Activated T-cell treated with anti-CD3 and anti-CD28 coated beads, Interleukin-2, amount 50 U/mL, for 4 hours (primary cell): ENCODE data around the gene CELF2. TPM values are rescaled to one million over a fixed set of nuclear protein-coding genes. Genes with fewer than 3 reads are reported as not detected.

Experiments used
- ATAC-seq, 2 donors: fragments of 200-7000 bp; cut with Tn5 transposase; one replicate each; pipeline ENCODE4 v1.10.0; 2021
- DNase-seq: peaks from one replicate; pipeline ENCODE4 v3.0.0-alpha.2; 2020
- H3K27me3 Mint-ChIP-seq: one replicate; pipeline ENCODE4 v1.8.0; 2021; ENCODE audit warnings: low read depth, mixed read lengths
- H3K36me3 Mint-ChIP-seq: one replicate; pipeline ENCODE4 v1.8.0; 2022; ENCODE audit warnings: mixed read lengths; ENCODE audit not compliant: insufficient read depth
- H3K4me1 Mint-ChIP-seq: one replicate; pipeline ENCODE4 v1.8.0; 2021; ENCODE audit warnings: low read depth, mixed read lengths
- H3K4me3 Mint-ChIP-seq: one replicate; pipeline ENCODE4 v1.8.0; 2021; ENCODE audit warnings: mild to moderate bottlenecking, moderate library complexity, mixed read lengths
- H3K9me3 Mint-ChIP-seq: one replicate; pipeline ENCODE4 v1.8.0; 2021; ENCODE audit warnings: mixed read lengths
- total RNA-seq, 3 donors: library from RNA; stranded (reverse); gene quantifications; one replicate each; pipeline ENCODE4 v1.2.1, GENCODE V29; 2021

Gene CELF2
- total RNA-seq, 3 donors from 2014 or later, result 112 to 121 (median 113) TPM

DNA sequence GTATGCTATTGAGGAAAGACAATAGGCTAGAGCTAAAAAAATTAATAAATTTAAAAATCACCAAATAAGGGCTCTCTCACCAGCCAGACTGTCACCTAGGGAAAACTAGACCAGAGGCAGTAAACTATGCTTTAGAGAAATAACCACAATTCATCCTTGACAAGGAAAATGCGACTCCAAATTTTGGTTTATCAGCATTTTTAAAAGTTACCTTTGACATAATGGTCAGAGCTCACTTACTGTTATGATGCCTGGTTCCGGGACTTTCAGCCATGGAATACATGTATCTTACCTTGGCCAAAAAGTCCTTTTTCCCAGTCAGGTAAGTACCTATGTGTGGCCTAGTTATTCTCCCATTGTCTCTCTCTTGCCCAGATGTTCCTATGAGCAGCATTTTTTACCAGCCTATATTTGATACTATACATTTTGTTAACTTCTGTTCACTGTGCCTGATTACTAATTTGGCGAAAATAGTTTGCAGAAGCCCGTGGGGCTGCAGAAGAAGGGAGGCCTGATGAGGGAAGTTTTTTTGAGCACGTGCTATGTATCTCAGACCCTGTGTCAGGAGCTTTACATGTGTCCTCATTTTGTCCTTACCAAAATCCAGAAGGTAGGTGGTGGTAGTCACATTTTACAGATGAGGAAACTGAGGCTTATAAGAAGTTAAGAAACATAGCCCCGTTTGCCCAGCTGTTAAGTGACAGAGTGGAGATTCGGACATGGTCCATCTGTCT is 149.7 kb downstream of the CELF2 start:
- Mint-ChIP-seq H3K9me3 (no peaks in the 10 kb centered on the region), H3K27me3 (no peaks in the 10 kb centered on the region), H3K4me1 (peaks cover 31% of the 10 kb centered on the region), H3K36me3 (peaks cover 11% of the 10 kb centered on the region), H3K4me3 (no peak overlapping the region)
- no peak for ATAC-seq
- DNase-seq, result no peak

DNA sequence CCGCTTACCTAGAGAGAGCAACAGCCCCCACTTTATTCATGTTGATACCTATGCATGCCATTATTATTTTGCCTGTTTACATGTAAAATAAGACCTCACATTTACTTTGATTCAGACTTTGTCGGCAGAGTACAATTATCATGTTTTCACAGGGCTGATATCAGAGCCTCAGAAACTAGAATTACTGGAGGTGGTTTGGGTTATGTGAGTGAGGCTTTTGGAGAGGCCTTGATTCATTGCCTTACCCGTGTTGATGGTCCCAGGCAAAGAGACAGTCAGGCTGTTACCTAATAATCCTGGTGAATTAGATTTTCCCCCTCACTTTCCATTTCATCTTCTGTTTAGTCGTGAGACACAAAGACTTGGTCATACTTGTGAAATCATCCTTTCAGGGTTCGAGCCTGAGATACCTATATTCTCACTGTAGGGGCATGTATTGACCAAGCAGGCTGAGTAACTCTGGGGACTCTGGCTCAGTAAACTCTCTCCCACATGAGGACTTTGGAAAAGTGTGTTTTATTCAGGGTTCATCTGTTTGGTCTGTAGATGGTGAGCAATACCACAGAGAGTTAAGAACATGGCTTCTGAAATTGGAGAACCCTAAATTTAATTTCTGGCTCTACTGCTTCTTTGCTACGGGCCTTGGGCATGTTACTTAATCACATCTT is 150.9 kb downstream of the CELF2 start:
- H3K4me3 Mint-ChIP-seq, result no peak overlapping the region
- no peaks in the 10 kb centered on the region for H3K27me3 Mint-ChIP-seq
- no peaks in the 10 kb centered on the region for H3K9me3 Mint-ChIP-seq
- H3K36me3 Mint-ChIP-seq, result peaks cover 19% of the 10 kb centered on the region
- H3K4me1 Mint-ChIP-seq, result peaks cover 31% of the 10 kb centered on the region
- no peak for DNase-seq
- ATAC-seq, result peak; percentile 24 to 33

DNA sequence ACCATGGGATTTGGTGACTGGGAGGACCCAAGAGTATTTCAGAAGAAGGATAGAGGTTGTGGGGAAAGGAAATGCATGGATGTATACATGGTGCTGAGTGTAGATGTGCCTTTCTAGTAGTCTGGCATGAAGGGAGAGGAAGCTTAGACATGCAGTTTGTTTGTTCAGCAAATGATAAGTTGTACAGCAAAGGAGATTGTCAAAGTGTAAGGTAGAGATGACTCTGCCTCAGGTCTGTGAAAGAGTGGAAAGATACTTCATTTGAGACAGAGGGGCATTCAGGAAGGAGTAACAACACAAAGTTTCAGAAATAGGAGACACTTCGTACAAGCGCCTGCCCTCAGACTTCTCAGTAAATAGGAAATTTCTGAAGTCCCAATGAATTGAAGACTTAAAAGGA is 152.3 kb downstream of the CELF2 start:
- H3K9me3 Mint-ChIP-seq, result no peaks in the 10 kb centered on the region

DNA sequence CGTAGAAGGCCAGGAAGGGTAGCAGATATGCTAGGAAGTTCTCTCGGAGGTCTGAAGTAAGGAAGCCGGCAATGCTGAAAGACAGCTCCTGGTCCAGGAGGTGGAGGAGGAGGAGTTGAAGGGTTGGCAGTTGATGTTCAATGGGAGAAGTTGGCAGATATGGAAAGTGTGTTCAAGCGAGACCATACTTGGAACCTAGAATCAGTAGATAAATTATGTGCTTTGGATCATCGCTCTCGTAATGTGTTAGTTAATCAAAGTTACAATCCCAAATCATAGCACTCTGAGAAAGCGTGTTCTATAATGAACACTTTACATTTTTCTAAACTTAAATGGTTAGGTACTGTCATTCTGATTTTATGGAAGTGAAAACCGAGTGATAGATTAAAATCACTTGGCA is 152.9 kb downstream of the CELF2 start:
- no peak for ATAC-seq
- Mint-ChIP-seq H3K27me3 (no peaks in the 10 kb centered on the region), H3K4me3 (no peak overlapping the region), H3K36me3 (peaks cover 36% of the 10 kb centered on the region), H3K4me1 (peaks cover 39% of the 10 kb centered on the region), H3K9me3 (no peaks in the 10 kb centered on the region)
- DNase-seq, result no peak

More for the DNA sequence above, 152.3 kb downstream of the CELF2 start:
- H3K36me3 Mint-ChIP-seq, result peaks cover 31% of the 10 kb centered on the region
- peaks cover 33% of the 10 kb centered on the region for H3K4me1 Mint-ChIP-seq
- H3K27me3 Mint-ChIP-seq, result no peaks in the 10 kb centered on the region
- ATAC-seq (peak in 1 of 2 donors; percentile 3), DNase-seq (no peak)
- H3K4me3 Mint-ChIP-seq, result no peak overlapping the region

DNA sequence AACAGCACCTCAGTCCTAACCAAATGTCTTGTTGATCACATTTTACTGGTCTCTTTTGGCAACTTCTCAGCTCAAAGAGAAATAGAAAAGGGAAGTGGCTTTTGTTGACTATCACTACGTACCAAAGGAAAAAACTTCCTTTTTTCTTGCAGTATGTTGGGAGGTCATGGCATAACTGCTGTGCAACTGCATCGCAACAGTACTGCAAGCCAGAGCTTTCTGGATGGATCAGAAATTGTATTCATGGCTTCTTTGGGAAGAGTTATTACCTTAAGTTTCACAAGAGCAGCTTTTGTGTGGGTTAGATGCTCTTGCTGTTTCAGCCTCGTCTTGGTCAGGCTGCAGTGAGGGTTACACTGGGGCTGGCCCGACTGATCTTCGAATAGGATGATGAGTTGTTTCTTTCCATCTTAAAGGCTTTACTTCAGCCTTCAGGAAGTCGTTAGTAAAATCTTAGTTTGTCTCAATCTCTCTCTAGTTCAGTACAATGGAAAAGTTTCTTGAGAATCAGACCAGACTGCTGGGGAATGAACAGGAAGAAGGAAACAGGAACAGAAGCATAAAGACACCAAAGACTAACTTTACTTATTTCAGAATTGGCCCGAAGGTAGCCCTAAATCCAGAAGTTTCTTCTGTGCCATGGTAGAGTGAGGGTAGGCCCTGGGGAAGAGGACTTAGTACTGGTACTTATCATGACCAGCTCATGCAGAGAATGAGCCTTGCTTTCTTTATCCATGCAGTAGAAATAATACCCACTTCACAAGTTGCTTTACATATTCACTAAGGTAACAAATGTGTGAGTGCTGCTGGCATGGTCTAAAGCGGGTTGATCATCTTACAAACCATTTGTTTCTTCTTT is 153.6 kb downstream of the CELF2 start:
- Mint-ChIP-seq H3K36me3 (peaks cover 42% of the 10 kb centered on the region), H3K9me3 (no peaks in the 10 kb centered on the region), H3K4me1 (peaks cover 46% of the 10 kb centered on the region), H3K4me3 (no peak overlapping the region), H3K27me3 (no peaks in the 10 kb centered on the region)
- DNase-seq, result no peak
- ATAC-seq, result peak; percentile 16 to 28

DNA sequence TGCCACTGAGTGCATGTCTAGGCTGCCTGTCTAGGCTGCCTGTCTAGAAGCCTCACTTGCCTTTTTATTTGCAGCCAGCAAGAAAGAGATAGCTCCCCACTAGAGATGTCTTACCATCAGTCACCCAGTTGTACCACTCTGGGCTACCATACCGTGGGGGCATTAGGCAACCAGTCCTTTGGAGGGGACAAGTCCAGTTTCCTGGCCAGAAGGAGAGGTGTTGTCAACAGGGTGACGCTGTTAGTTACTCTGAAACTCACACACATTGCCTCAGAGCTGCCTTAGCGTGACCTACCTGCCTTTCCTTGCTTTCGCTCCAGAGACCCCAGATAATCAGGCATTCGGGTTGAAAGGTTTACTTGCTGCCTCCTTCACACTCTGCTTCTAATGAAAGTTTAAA is 155.4 kb downstream of the CELF2 start:
- peaks cover 37% of the 10 kb centered on the region for H3K36me3 Mint-ChIP-seq
- H3K9me3 Mint-ChIP-seq, result no peaks in the 10 kb centered on the region
- H3K4me1 Mint-ChIP-seq, result peaks cover 58% of the 10 kb centered on the region
- ATAC-seq, result no peak
- H3K4me3 Mint-ChIP-seq, result no peak overlapping the region
- no peaks in the 10 kb centered on the region for H3K27me3 Mint-ChIP-seq
- no peak for DNase-seq

DNA sequence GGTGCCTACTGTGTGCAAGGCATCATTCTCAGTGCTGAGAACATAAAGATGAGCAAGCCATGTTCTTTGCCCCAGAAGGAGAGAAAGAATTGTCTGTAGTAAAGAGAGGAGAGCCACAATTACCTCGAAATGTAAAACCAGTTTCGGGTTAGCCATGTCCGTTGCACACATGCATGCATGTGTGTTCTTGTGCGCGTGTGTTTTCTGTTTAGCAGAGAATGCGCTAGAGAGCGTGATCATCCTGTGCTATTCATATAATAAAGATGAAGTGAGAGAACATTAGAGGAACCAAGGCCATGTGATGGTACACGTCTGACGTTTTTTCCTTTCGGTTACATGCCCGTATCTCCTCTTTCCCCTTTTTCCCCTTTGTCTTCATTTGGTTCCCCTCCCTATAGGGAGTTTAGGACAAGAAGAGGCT is 158.2 kb downstream of the CELF2 start:
- Mint-ChIP-seq H3K27me3 (no peaks in the 10 kb centered on the region), H3K36me3 (peaks cover 46% of the 10 kb centered on the region), H3K4me1 (peaks cover 83% of the 10 kb centered on the region), H3K9me3 (no peaks in the 10 kb centered on the region), H3K4me3 (peak overlapping the region; percentile 83)
- DNase-seq, result no peak
- no peak for ATAC-seq

DNA sequence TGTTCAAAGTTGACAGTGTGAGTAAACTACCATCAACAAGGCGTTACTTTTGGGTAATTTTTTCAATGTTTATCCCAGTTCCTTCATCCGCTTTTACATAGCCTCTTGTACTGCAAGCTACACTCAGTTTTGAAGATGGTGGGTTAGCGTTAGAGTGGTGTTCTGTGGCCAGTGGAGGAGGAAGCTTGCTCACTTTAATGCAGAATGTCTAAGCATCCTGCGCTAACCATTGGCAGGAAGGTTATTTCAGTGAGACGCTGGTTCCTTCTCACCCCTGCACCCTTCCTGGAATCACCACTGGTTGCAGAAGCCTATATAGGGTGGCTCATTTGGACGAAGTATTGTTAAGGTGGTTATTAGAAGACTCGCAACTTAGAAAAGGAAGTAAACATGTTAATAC is 159.1 kb downstream of the CELF2 start:
- H3K9me3 Mint-ChIP-seq, result no peaks in the 10 kb centered on the region
- ATAC-seq, result peak; percentile 16 to 18
- peaks cover 53% of the 10 kb centered on the region for H3K36me3 Mint-ChIP-seq
- no peaks in the 10 kb centered on the region for H3K27me3 Mint-ChIP-seq
- peaks cover 92% of the 10 kb centered on the region for H3K4me1 Mint-ChIP-seq
- H3K4me3 Mint-ChIP-seq, result peak overlapping the region; percentile 83
- no peak for DNase-seq

DNA sequence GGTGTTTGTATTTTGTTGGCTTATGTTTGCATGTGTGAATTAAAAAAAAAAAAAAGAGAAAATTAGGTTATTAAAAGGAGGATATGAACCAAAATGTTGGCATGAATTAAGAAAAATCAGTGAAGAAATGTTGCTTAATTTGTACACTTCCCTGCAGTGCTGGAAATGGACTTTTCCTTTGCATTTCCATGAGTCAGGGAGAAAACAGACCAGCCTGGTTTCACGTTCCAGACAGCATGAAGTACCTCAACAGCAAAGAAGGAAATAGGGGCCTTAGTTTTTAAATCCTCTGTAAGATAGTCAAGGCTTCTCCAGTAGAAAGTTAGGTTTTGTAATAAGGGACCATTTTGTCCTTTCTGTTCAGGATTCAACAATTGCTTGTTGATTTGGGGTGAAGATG is 159.7 kb downstream of the CELF2 start:
- DNase-seq (no peak), ATAC-seq (no peak)
- H3K4me1 Mint-ChIP-seq, result peaks cover 97% of the 10 kb centered on the region
- no peaks in the 10 kb centered on the region for H3K27me3 Mint-ChIP-seq
- H3K9me3 Mint-ChIP-seq, result no peaks in the 10 kb centered on the region
- peaks cover 58% of the 10 kb centered on the region for H3K36me3 Mint-ChIP-seq
- H3K4me3 Mint-ChIP-seq, result peak overlapping the region; percentile 83

DNA sequence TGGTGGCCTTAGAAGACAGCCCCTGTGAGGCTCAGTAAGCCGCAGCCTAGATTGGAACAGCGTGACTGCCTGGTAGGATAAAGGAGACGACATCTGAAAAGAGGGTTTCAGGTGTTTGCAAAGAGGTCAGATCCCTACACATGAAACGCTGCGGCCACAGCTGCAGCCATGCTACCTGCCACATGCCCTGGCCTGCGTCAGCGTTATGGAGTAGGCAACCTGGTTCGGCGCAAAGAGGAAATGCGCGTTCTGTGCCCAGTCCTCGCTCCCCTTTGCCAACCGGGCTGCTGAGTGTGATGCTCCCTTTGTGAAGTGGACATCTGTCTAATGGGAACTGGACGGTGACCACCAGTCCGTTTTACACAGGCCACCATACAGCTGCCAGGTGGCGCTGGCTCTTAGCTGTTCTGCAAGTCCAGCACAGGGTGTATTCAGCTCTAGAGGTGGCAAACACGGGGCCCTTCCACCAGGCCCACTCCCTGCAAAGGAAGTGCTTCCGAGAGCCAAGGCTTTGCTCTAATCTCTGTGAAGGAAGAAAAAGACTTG is 160.3 kb downstream of the CELF2 start:
- H3K36me3 Mint-ChIP-seq, result peaks cover 62% of the 10 kb centered on the region
- ATAC-seq, result peak in 1 of 2 donors; percentile 8
- no peaks in the 10 kb centered on the region for H3K27me3 Mint-ChIP-seq
- no peak for DNase-seq
- peaks cover 97% of the 10 kb centered on the region for H3K4me1 Mint-ChIP-seq
- H3K9me3 Mint-ChIP-seq, result no peaks in the 10 kb centered on the region
- peak overlapping the region; percentile 83 for H3K4me3 Mint-ChIP-seq

DNA sequence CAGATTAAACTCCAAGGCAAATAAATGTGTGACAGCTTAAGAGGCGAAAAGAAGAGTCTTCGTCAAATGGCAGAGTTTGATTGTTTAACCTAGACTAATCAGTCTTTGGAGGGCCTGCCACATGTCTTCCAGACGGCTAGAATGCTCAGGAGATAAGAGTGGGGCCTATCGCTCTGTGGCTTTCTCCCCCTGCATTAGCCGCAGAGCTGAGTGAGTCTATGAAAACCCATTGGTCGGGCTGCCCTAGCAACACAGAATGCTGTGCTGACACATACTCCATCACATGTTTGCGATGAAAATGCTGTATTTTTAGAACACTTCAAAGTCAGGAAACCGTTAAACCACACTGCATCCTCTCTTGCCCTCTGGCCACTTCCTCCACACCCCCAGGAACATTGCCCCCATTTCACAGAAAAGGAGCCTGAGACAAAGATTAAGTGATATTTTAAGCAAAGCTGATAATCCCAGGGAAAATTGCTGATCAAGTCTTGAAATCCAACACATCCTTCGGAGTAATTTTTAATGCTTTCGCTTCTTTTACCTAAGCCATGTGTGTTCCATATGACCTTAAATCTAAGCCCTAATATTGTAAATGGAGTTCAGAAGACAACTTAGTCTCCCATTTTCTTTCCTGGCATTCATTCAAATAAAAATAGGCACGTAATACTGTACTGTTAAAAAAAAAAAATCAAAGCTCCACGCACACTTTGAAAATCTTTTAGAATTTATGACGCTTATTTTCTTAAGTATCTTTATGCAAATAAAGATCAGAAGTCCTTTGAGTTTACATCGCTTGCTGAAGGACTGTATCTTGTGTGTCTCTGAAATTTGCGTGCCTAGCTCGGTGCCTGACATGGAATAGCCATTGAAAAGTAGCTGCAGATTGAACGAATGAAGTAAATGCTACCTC is 161.2 kb downstream of the CELF2 start:
- H3K4me3 Mint-ChIP-seq, result peak overlapping the region; percentile 83
- peaks cover 59% of the 10 kb centered on the region for H3K36me3 Mint-ChIP-seq
- peaks cover 97% of the 10 kb centered on the region for H3K4me1 Mint-ChIP-seq
- DNase-seq, result peak; percentile 76
- no peaks in the 10 kb centered on the region for H3K27me3 Mint-ChIP-seq
- peak; percentile 83 to 86 for ATAC-seq
- H3K9me3 Mint-ChIP-seq, result no peaks in the 10 kb centered on the region

DNA sequence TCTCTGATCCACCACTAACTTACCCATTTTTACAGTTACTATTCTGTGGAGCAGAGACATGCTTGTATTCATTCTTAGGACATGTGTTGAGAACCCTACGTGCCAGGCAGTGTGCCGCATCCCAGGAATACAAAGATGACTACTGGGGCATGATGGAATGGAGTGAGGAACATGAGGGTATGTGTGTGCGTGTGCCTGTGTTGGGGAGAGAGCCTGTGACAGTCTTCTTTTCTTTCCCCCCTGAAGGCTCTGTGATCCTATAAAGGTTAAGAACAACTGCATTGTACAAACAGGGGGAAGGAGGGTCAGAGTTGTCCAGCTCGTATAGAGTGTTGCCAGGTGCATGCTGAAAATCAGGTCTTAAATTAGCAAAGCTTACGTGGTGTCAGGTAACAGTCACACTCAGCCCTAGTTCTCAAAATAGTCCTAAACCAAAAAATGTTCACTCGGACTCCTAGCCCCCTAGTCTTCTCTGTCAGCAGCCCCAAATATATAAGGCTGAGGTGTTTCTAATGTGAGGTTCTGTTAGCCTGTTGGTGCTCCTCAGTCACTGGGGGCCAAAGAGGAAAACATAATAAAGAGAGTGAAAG is 161.9 kb downstream of the CELF2 start:
- H3K4me1 Mint-ChIP-seq, result peaks cover 97% of the 10 kb centered on the region

DNA sequence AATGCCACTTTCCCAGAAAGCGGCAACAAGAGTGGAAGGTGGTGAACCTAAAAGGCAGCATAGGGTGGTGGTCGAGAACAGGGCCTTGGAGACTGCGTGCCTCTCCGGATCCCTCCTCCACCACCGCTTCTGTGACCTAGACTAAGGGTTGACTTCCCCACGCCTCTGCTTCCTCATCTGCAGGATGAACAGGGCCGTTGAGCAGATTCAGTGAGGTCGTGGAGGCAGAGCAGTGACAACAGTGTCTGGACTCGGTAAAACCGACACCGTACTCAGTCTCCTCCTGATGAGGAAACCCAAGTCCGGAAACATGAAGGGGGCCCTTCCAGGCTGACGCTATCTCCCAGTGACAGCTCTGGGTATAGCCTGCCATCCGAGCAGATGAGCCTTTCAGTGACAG is 162.6 kb downstream of the CELF2 start:
- Mint-ChIP-seq H3K4me3 (peak overlapping the region; percentile 83), H3K9me3 (peaks cover 2% of the 10 kb centered on the region), H3K4me1 (peaks cover 96% of the 10 kb centered on the region), H3K36me3 (peaks cover 59% of the 10 kb centered on the region), H3K27me3 (no peaks in the 10 kb centered on the region)
- DNase-seq (peak; percentile 60), ATAC-seq (peak; percentile 49 to 55)

More for the DNA sequence above, 161.9 kb downstream of the CELF2 start:
- Mint-ChIP-seq H3K36me3 (peaks cover 60% of the 10 kb centered on the region), H3K9me3 (no peaks in the 10 kb centered on the region), H3K27me3 (no peaks in the 10 kb centered on the region), H3K4me3 (peak overlapping the region; percentile 83)
- DNase-seq (no peak), ATAC-seq (peak in 1 of 2 donors; percentile 3)
